Kidney (tissue), 14 donors: ENCODE data around the gene AMIGO1. TPM values are rescaled to one million over a fixed set of nuclear protein-coding genes. Genes with fewer than 3 reads are reported as not detected.

Experiments
- DNase-seq, 5 donors: peaks; one replicate each; pipeline ENCODE4 v3.0.0-alpha.2; 2013 to 2020
- FAIRE-seq: peaks from 2 replicates; lab custom pipeline; 2012; peaks lifted over from hg19 to GRCh38; lab: Jason Lieb, UNC
- H3K27ac ChIP-seq, 2 donors: one replicate each; pipeline ENCODE4 v1.7.0; 2013; ENCODE audit warnings: low read depth in 2 of 2, low read length in 2 of 2, inconsistent platforms in 1 of 2
- H3K27me3 ChIP-seq: one replicate; pipeline ENCODE4 v1.7.1; 2013; ENCODE audit warnings: low read length, inconsistent platforms; ENCODE audit not compliant: control insufficient read depth, insufficient read depth
- H3K36me3 ChIP-seq, 3 donors: one replicate each; pipeline versions ENCODE4 v1.7.0 to v1.7.1; 2013; ENCODE audit warnings: low read length in 3 of 3, control low read depth in 1 of 3, inconsistent platforms in 1 of 3; ENCODE audit not compliant: insufficient read depth in 3 of 3, control insufficient read depth in 2 of 3
- H3K4me1 ChIP-seq, 3 donors: one replicate each; pipeline versions ENCODE4 v1.7.0 to v1.7.1; 2013; ENCODE audit warnings: low read length in 3 of 3, inconsistent platforms in 1 of 3, low read depth in 1 of 3; ENCODE audit not compliant: control insufficient read depth in 2 of 3, insufficient read depth in 2 of 3
- H3K4me3 ChIP-seq, 3 donors: one replicate each; pipeline versions ENCODE4 v1.7.0 to v1.8.1; 2013; ENCODE audit warnings: low read length in 3 of 3, control low read depth in 1 of 3, inconsistent platforms in 1 of 3
- H3K9ac ChIP-seq, 3 donors: one replicate each; pipeline versions ENCODE4 v1.7.0 to v1.7.1; 2013; ENCODE audit warnings: low read length in 3 of 3, control low read depth in 1 of 3, inconsistent platforms in 1 of 3
- H3K9me3 ChIP-seq, 3 donors: one replicate each; pipeline versions ENCODE4 v1.7.0 to v1.7.1; 2013; ENCODE audit warnings: low read length in 3 of 3, control low read depth in 1 of 3, inconsistent platforms in 1 of 3; ENCODE audit not compliant: control insufficient read depth in 2 of 3, insufficient read depth in 1 of 3
- intact Hi-C: fragments of 100-400 bp; cut with DNase I; formaldehyde crosslinking; loops from one replicate; pipeline ENCODE4 v1.11.1; 2022
- polyA plus RNA-seq: library from polyadenylated mRNA; stranded (reverse); fragments of 350-450 nt; fragmentation: Illumina TruSeq; extraction: RNeasy Lipid Tissue Mini Kit (QIAGEN cat#74804); gene quantifications from one replicate; pipeline ENCODE4 v1.2.3, GENCODE V29; 2014; ENCODE audit warnings: low read depth, low replicate concordance; ENCODE audit not compliant: insufficient read depth
- total RNA-seq: library from RNA; stranded (reverse); fragmentation: NEBNext Ultra II Directional; extraction: Animal tissue kit (Norgen Biotek cat#: 25700); gene quantifications from one replicate; pipeline ENCODE4 v1.2.1, GENCODE V29; 2021
- TF ChIP-seq, protein P1 (sequence below): IDR thresholded peaks from 3 replicates; pipeline ENCODE4 v1.5.1; 2012; ENCODE audit warnings: mild to moderate bottlenecking, moderate library complexity, borderline replicate concordance; ENCODE audit not compliant: insufficient read depth; ENCODE audit errors: extremely low read depth
- donor health status: control.
- donor health status: control.
- donor health status: control.
- donor health status: control.
- donor health status: control.
- donor health status: DM: yes; HTN: yes; CAD: no.
- donor health status: Normal renal cell carcinoma (clear cell type).

Gene AMIGO1
- total and polyA plus RNA-seq, 2 donors from 2014 or later = 5.1 to 8.5 TPM

DNA sequence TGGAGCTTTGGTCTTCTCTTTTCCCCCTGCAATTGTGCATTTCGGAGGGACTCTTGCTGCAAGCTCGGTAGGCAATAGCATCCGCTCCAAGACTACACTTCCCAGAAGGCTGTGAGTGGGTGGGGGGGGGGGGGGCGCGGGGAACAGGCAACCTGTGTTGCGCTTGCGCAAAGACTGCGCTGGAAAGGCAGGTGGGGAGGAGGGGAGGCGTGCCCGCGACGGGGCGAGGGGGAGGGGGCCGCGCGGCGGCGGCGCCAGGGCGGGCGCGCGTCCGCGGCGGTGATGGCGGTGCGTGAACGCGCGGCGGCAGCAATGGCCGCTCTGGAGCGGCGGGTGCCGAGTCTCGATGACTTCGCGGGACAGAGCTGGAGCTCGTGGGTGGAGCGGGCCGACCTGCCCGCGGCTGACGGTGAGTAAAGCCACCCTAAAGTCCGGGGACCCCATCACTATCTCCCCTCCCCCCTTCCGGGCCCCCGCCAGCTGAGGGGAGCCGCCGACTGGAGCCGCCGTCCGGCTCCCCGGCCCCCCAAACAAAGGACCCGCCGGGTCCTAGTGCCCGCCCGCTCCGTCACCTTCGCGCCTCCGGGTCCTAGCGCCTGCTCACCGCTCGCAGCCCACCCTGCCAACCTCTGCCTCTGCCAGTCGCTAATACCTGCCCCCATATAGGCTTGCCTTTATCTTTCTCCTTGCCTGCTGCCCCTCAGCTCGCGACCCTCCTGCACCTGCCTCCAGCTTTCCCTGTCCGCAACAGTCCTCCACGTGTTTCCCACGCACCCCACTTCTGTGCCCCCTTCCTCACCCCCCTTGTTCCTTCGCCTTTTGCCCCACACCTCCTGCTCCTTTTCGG lies 25.6 kb downstream of the AMIGO1 start, which contains the start of gene ATXN7L2:
TSS of gene ATXN7L2 (plus strand) at position 234 of the 847 bp plus-strand sequence. CDS start at position 283, 49 bp downstream.
- TF ChIP-seq, protein P1, sequence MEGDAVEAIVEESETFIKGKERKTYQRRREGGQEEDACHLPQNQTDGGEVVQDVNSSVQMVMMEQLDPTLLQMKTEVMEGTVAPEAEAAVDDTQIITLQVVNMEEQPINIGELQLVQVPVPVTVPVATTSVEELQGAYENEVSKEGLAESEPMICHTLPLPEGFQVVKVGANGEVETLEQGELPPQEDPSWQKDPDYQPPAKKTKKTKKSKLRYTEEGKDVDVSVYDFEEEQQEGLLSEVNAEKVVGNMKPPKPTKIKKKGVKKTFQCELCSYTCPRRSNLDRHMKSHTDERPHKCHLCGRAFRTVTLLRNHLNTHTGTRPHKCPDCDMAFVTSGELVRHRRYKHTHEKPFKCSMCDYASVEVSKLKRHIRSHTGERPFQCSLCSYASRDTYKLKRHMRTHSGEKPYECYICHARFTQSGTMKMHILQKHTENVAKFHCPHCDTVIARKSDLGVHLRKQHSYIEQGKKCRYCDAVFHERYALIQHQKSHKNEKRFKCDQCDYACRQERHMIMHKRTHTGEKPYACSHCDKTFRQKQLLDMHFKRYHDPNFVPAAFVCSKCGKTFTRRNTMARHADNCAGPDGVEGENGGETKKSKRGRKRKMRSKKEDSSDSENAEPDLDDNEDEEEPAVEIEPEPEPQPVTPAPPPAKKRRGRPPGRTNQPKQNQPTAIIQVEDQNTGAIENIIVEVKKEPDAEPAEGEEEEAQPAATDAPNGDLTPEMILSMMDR = no peak
- H3K27ac ChIP-seq = peak within 1 kb of the TSS; percentile 85 to 93
- no peaks in the 10 kb centered on the region for H3K27me3 ChIP-seq
- peaks cover 0 to 14% (median 12%) of the 10 kb centered on the region in 3 donors for H3K4me1 ChIP-seq
- intact Hi-C loops = no loop called here
- DNase-seq = peak; percentile 95 to 99 (median 98)
- H3K9me3 ChIP-seq = no peaks in the 10 kb centered on the region
- H3K4me3 ChIP-seq = peak within 1 kb of the TSS; percentile 79 to 94 (median 86)
- H3K9ac ChIP-seq = peak within 1 kb of the TSS; percentile 33 to 90 (median 53)
- FAIRE-seq = no peak
- peaks cover 0 to 5% (median 4%) of the 10 kb centered on the region in 3 donors for H3K36me3 ChIP-seq

DNA sequence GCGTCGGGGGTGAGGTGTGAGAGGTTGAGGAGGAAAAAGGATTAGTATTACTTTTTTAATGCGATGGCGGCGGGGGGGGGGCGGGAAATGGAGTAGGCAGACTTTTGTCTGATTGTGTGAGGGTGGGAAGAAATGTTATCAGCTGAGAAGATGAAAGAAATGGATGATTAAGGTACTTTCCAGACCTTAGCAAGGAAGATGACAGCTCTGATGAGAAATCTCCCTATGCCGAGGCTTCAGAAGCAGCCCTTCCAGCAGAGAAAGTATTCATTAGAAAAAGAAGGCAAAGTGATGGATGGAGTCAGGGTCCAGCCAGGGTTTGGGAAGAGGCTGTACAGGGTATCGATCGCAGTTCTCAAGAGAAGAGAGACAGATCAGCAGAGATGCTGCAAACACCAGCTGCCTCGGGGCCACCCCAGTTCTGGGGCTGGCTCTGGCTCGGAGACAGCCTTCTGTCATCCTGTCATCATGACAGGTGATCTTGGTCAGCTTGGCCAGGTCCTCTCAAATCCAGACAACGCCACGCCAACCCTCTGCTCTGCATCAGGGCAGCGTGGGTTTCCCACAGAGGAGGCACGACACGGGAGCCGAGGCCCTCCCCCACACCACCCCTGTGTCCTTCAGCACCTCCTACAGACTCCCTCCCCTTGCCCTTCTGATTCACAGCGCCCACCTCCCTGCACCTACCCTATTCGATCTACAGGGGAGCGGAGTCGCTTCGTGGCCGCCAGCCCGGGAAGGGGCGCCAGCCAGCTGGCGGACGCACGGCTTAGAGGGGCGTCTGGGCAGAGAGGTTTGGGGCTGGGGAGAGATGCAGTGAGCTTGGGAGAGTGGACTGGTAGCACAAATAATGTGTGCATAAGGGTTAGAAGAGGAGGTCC lies 26.5 kb downstream of the AMIGO1 start:
- no peak overlapping the region for H3K27ac ChIP-seq
- FAIRE-seq = no peak

DNA sequence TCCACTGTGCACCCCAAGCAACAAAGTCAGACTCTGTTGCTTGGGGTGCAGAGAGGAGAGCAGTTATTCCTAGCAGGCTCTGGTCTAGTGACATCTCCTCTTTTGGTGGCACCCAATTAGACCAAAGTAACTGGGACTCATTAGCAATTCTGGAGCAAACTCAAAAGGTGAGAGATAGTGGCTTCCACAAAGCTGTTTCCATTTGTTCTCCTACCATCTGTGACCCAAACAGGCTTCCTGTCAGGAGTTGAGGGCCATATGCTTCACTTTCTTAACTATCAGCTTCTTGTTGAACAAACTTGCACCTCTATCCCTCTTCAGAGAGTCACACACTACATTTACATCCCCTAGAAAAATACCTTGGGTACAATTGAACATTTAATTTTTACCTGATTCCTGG lies 27.3 kb downstream of the AMIGO1 start:
- Histone ChIP-seq H3K36me3 (peaks cover 0 to 5% (median 0%) of the 10 kb centered on the region in 3 donors), H3K4me1 (peaks cover 0 to 14% (median 12%) of the 10 kb centered on the region in 3 donors), H3K9me3 (no peaks in the 10 kb centered on the region), H3K27ac (no peak overlapping the region), H3K4me3 (no peak overlapping the region), H3K9ac (no peak overlapping the region), H3K27me3 (no peaks in the 10 kb centered on the region)
- TF ChIP-seq, protein P1 = no peak
- DNase-seq = no peak
- no peak for FAIRE-seq
- intact Hi-C loops = no loop called here

More for the DNA sequence above, 26.5 kb downstream of the AMIGO1 start:
- peaks cover 0 to 5% (median 3%) of the 10 kb centered on the region in 3 donors for H3K36me3 ChIP-seq
- peaks cover 0 to 14% (median 12%) of the 10 kb centered on the region in 3 donors for H3K4me1 ChIP-seq
- H3K9ac ChIP-seq = peak overlapping the region in 1 of 3 donors; percentile 79
- no peaks in the 10 kb centered on the region for H3K27me3 ChIP-seq
- H3K4me3 ChIP-seq = peak overlapping the region; percentile 61 to 94 (median 75)
- no peaks in the 10 kb centered on the region for H3K9me3 ChIP-seq
- TF ChIP-seq, protein P1 = no peak
- peak in 2 of 5 donors; percentile 85 to 88 for DNase-seq
- intact Hi-C loops = no loop called here
